Measurements from ENCODE around the gene STK26.
A peak's percentile ranks its signal among the peaks of the same experiment; 100 is the strongest.
"Not testable (repeated sequence)": the region's sequence is repeated elsewhere in the genome, so short reads cannot be mapped to it uniquely, and the experiment has no call there.

STK26 gene

DNA sequence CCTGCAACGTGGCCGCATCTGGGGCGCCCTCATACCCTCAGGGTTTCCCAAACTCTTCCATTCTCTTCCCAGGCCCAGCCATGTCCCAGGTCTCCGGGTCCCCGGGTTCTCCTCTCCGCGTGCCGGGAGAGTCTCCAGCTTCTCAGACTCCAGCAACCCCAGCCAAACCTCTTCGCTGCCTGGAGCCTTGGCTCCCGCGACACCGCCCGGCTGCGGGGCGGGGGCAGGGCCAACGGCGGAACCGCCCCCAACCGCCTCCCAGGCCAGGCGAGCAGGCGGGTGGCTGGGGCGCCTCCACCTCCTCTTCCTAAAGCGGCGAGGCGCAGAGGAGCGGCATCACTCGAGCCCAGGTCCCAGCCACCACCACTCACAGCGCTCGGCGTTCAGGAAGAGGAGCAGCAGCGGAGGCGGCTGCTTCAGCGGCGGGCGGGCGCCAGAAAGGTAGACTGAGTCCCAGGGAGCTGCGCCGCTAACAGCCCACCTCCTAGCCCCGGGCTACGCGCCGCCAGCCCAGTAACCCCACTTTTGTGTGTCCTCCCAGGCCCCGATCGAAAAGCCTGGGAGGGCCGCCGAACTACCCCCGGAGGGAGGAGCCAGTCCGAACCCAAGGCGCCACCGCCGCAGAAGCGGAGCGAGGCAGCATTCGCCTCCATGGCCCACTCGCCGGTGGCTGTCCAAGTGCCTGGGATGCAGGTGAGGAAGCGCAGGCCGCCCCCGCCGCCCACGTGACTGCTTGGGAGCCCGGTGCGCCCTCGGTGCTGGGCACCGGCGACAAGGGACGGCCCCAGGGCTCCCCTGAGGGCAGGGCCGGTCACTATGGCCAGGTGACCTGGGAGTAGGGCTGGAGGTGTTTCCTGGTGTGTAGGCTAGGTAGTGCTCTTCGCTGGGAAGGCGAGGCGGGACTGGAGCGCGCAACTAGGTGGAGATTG lies at the start of gene STK26:
Gene STK26 (plus strand): TSS at position 336 of the 929 bp plus-strand sequence. CDS start 316 bp downstream, at position 652.
- peak; percentile 71 for DNase-seq

DNA sequence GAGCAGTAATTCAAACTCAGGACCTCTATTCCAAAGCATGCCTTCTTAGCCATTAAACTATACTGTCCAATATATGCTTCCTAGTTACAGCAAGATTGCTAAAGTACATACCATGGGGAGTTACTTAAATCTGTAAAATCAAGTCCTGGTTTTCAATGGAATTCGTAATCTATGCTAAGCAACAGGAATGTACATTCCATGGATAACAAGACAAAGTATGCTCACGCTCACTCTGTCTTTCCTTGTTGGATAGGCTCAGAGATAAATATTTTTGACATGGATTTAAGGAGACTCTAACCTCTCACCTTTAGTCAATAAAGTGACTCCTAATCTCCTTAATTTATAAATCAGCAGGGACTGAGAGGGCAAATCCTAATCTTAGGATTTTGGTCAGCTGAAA lies 47.3 kb upstream of the STK26 start:
- DNase-seq = no peak

DNA sequence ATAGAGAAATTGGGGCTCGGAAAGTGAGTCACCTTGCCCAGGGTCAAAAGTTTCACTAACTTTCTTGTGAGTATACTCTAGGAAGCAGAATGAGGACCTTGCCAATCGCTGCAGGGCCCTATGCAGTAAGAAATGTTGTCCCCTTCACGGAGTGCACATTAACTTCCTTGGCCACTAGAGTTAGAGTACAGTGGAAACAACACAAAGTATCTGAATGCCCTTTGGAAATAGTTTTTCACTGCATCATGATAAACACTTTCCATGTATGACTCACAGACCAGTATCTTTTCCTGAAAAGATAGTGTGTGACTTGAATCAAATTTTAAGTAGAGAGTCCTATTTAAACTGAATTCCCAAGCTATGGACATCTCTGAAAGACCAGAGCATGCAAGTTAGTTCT lies 45.5 kb upstream of the STK26 start:
- DNase-seq = no peak

DNA sequence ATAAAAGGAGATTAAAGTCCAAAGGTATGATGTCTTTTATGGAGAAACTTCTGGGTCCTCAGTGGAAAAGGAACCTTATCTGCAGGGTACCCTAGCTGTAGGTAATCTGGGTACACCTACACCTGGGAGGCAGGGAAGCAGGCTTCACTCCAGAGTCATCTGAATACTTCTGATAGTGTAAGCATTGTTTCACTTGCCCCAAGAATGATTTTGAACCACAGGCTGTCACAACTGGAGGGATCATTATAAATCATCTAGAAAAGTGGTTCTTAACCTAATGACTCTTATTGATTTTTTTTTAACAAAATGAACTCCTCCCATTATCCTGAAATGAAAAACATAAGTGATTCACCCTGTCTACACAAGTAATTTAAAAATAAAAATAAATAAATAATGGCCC lies 44.0 kb upstream of the STK26 start:
- DNase-seq = no peak

DNA sequence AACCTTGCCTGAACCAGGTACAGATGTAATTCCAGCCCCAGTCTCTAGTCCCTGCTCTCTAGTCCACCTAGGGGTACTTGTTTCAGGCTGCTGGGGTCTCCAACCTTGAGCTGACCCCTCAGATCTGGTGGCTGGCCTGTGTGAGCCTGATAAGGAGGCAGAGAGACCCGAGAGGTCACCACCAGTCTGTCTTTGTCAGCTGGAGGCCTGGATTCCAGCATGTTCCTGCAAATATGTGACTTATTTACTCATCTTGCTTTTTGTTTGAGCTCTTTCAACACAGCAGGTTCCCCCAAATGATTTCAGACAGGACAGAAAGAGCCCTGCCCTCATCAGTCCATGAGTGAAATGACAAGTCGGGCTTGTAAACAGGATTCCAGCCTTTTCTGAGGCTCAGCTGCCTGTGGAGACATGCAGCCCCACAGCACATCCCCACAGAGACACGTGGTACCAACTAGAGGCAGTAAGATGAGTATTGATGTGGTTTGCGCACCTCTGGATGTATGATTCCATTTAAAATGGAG lies 37.5 kb upstream of the STK26 start:
- no peak for DNase-seq

DNA sequence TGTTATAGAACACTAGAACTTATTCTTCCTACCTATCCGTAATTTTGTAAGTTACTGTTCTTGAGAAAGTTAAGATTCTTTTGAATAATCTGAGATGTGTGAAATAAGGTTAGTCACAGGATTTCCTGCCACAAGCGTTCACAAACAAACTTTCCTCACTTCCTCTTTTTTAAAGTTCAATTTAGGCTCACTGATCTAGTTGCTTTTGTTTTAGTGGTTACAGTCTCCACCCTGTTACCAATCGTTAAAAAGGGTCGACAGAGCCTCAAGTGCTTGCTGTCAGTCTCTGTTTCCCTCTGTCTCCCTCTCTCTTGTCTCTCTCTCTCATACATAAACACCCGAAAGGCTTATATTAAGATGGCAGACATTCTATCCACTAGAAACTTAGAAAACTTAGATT lies 35.9 kb upstream of the STK26 start:
- DNase-seq = no peak

DNA sequence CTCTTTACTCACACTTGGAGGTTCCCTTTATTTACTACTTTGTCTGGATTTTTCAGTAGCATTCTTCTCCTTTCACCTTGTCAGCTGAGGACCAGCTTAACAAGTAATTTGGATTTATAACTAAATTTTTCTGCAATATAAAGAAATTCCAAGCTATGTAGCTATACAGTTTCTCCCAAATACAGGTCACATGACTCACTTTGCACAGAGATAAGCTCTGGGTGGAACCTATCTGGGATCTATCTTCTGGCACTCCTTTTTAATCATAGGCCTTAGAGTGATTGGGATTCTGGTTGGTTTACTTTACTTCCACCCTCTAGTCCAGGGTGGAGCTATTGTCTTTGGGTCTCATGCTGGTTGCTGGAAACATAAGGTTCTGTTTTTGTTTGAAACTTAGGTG lies 34.9 kb upstream of the STK26 start:
- DNase-seq = no peak

DNA sequence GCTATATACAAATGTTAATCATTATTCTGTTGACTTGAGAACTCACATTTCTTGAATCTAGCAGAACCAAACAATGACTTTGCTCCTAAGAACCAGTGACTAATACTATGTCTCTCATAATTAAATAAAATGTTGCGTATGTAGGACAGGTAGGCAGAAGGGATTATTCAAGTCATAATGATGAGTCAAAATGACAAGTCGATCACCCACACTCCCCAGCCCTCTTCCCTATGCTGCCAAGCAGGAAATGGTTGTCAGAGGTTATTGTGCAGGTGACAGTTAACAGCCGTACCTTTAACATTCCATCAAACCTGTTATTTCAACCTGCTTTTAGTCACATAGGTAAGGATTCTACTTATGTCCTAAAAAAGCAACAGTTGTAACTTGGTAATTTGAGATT lies 22.0 kb upstream of the STK26 start:
- no peak for DNase-seq

DNA sequence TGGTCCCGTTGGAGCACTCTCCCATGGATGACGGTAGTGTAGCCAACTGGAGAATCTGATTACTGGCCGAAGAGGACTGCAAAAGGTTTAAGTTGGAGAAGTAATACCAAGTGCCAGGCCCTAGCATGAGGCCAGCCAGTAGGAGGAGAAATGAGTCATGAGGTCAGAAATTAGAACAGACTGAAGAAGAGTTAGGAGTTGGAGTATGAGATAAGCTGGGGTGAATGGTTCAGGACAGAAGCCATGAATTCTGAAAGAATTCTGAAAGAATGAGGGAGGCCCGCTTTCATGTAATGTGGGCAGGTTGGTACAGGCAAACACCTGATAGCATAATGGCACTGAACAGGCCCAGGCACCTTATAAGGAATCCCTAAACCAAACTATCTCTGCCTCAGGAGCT lies 18.4 kb upstream of the STK26 start:
- no peak for DNase-seq

DNA sequence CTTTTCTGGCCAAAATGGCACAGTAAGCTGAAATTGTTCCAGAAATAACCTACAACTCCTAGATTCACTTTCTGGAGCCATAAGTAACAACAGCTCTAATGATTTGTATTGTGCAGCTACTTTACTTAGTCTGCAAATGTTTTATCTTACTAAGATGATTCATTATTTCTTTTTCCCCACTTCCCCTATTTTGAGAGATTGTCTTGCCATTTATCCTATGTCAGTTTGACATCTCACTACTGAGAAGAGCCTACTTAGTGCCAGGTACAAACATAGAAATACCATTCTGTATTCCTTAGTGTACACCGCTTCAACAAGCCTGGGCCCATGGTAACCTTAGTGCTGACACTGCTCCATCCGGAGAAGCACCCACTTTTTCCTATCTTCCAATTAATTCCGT lies 13.8 kb upstream of the STK26 start:
- DNase-seq = no peak

DNA sequence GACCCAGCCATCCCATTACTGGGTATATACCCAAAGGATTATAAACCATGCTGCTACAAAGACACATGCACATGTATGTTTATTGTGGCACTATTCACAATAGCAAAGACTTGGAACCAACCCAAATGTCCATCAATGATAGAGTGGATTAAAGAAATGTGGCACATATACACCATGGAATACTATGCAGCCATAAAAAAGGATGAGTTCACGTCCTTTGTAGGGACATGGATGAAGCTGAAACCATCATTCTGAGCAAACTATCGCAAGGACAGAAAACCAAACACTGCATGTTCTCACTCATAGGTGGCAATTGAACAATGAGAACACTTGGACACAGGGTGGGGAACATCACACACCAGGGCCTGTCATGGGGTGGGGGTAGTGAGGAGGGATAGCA lies 12.9 kb upstream of the STK26 start:
- not testable (repeated sequence) for DNase-seq

DNA sequence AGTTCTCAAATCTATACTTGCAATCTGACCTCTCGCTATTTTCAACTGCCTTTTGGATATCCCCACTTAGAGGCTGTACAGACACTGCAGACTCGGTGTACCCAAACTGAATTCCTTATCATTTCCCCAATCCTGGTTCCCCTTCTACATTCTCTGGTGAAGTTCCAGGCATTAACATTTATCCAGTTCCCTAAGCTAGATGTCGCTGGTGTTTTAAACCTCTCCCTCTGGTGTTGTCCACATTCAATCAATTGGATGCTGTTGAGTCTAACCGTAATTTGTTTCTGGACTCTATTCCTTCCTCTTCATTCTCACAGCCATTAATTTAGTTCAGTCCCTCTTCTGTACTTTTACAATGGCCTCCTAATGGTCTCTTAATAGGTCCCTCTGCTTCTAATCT lies 7.2 kb upstream of the STK26 start:
- DNase-seq = no peak

DNA sequence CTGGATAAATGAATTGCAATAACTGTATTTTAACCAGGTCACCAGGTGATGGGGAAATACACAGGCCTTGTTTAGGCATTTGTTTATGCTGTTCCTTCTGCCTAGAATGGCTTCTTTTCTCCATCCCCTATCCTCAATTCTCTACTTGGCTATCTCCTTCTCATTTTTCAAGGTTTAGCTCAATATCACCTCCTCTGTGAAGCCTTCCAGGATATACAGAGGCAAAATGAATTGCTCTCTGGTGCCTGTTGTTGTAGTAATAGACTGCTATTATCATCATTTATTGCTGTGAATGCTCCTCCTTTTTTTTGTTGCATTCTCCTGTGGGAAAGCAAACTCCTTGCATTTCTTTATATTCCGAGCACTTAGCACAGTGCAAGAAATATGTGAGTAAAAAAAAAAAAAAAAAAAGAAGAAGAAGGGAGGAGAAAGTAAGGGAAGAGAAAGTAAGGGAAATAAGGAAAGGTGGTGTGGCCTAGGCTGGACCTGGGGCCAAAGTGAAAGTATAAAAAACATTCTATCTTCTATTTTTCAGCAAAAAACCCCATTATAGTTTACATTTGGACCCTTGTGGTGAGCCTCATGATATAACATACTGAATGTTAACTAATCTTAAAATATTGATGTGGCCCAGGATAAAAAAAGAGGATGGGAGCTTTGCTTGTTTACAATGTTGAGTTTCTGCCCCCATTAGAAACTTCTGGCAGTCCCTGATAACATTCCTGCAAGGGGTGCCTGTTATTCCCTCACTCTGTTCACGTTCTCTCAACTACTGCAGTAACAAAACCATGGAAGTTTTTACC lies 6.3 kb upstream of the STK26 start:
- DNase-seq = no peak

DNA sequence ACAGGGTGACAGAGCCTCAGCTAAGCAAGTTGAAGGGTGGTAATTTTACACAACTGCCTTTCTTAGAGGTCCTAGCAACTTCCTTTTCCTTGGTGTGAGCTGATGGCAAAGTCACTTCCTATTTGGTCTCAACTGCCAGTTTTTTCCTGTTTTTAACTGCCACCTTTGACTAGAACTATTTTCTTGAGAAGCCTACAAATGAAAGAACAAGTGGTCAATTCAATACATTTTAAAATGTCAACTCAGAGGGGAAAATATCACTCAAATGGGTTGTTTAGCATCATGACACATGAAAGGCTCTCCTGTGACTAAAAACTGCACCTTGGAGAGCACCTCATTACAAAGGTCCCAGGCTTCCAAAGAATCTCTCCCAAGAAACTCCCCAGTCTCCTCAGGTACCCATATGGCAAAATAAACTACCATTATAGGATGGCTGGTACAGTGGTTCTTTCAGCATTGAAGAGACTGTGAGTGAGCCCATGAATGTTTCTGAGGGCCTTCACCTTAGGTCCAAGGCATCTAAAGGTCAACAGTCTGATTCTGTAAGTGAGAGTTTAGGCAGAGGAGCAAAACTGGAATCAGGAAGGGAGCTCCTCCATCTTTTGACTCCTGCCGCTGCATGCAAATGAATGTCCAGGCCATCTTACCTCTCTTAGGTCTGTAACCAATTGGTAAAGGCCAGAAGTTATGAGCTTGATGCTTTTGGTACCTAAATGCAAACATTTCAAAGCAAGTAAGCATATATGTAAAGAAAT lies 5.5 kb upstream of the STK26 start:
- DNase-seq = no peak

DNA sequence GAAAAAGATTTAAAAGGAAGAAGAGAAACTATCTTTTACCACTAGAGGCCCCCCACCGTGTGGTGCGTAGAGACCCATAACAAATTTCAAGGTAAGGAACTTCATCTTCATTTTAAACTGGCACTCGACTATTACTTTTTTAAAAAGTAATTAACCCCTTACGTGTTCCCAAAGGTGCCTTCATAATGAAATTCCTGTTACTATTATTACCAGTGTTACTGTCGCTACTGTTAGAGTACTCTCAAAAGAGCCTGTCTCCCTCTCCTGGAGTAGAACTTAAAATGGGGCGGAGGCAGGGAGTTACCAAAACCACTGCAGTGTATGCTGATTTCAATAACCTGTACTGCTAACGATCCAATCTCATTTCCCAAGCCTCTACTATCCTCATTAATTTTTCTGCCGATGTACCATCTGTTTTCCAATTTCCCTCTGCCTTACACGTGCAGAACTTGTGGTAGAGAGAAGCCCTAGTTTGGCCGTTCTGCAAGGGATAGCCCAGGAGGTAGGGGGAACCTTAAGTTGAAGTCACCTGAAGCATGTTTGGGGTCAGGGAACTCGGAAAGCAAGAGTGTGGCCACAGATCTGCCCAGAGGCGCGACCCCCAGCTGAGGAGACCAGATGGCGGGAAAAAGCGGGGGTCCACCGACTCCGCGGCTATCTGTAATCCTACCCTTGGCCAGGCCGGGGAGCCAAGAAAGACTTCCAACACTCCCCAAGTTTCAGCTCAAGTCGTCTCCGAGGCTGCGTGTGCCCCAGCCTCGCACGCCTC lies 720 bp upstream of the STK26 start:
- DNase-seq = no peak

DNA sequence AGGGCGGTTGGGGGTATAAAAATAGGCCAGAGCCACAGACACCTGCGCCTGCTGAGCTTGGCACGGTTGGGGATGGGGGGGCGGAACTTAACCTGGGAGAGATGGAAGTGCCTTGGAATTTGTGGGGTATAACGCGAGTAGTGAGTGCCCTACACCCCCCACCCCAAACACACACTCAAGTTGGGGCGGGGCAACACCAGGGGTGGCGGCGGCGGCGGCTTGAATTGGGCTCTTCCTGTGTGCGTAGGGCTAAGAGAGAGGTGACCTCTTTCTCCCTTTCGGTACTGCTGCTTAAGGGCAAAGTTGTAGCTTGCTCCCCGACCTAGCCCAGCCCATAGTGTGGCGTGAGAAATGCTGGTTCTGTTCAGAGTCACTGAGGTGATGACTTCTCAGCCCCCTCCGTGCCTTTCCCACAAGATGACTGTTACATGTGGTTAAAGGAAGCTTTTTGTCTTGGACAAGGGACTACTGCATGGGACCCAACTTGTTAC lies 839 bp downstream of the STK26 start:
- DNase-seq = no peak

DNA sequence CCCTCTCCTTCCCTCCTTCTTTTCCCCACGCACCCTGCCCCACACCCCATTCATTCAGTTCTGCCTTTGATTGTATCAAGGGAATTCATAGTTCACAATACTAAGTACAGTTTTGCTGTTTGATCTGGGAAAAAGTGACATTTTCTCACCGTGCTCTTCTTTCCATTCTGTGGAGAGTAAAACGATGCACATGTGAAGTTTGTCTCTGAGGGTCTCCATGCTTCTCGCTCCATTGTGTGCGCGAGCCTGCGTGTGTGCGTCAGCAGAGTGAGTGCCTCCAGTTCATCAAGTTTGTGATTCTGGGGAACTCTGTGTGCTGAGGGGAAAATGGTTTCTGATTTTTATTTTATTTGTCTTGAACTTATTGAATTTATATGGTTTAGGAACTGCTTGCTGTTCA lies 1.9 kb downstream of the STK26 start:
- no peak for DNase-seq

DNA sequence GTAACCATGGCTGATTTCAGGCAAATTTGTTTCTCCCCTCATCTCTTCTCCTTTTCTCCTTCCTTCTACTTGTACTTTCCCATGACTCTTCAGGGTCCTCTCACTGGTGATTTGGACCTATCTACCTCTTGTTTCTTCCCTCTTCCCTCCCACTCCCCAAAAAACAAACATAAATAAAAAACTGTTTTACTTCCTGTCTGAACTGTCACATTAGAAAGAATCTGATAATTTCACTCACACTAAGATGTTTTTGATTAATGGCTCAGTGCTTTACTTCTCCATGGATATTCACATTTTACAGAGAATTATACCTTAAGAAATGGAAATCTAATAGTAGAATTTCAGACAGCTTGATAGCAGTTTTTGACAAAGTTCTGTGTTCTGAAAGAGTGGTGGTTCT lies 7.2 kb downstream of the STK26 start:
- no peak for DNase-seq

DNA sequence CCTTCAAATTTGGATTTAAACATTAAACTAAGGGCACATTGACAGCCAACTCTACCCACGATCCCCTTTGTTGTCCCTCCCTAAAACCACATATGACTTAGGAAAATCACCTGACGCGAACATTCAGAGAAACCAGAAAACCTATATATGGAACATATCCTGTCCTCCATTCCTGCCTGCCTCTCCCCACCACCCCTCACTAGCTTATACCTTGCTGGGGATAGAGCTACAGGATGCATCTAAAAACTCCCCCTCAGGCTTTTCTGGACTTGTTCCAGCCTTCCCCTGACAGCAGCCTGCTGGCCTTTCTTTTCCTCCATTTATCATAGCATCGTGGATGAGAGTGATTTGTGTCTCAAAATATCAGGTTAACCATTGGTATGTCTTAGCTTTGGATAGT lies 8.8 kb downstream of the STK26 start:
- no peak for DNase-seq

DNA sequence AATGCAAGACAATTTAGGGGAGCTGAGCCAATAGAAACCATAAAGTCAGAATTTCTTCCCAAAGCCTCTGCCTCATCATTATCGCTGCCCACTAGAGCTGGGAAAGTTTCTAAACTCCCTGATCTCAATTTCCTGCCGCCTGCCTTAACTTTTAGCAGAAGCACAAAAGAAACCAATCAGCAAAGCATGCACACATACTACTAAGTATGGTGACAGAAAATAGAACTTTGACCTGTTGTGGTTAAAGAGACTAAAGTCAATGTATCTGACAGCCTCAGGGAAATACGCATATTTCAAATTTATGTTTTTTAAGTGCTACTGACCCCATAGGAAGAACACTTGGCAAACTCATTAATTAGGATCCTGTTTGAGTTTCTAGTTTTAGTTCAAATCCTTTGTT lies 10.1 kb downstream of the STK26 start:
- DNase-seq = no peak

DNA sequence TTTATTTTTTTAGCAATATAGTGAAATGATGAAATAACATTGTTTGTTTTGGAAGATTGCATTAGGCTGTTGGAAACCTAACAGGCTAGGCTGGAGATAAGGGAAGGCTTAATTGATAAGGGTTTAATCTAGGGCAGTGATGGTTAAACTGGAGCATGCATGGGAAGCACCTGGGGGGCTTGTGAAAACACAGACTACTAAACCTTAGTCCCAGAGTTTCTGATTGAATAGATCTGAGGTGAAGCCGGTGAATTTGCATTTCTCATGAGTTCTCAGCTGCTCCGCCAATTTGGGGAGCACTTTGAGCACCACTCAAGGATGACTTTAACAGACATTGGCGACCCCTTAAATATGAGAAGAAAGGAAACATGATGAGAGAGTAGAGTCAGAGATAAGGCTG lies 11.5 kb downstream of the STK26 start:
- no peak for DNase-seq

DNA sequence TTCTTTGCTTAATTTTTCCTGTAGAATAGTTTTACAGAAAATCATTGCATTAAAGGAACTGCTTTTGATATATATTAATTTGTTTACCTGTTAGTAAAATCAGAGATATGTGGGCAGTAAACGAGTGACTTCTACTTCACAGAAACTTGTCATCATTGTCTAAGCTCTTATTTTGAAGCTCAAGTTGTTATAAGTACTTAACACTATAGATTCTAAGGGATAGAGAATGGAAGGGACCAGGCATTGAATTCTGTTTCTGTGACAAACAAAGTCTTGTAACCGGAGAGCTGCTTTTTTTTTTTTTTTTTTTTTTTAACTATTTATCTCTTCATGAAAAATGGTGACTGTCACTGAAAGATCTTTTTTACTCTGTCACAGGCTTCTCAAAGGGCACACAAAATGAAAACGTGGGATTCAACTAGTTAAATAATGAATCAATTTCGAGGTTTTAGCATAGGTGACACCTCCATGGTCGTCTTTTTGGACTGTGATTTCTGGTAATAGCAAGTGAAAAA lies 14.4 kb downstream of the STK26 start:
- DNase-seq = no peak

All from DMS153 (cell line).